B cell (primary cell): ENCODE measurements around the gene KSR1. TPM values are rescaled to one million over a fixed set of nuclear protein-coding genes. Genes with fewer than 3 reads are reported as not detected.

Source experiments
- ATAC-seq: fragments of 200-7000 bp; cut with Tn5 transposase; one replicate; pipeline ENCODE4 v1.10.0; 2021; ENCODE audit warnings: low read depth, mild to moderate bottlenecking, moderate number of reproducible peaks, moderate library complexity
- CTCF ChIA-PET: fragments of 350-600 bp; sonication (Branson Sonifier 250); formaldehyde crosslinking; loops from one replicate; lab custom pipeline; 2021; ENCODE audit warnings: antibody characterized with exemption, inconsistent platforms; lab: Charles Lee
- POLR2A ChIA-PET: fragments of 350-600 bp; sonication (Branson Sonifier 250); formaldehyde crosslinking; loops from one replicate; lab custom pipeline; 2021; ENCODE audit warnings: antibody characterized with exemption; lab: Charles Lee
- DNase-seq: peaks from one replicate; pipeline ENCODE4 v3.0.0; 2013
- H2AFZ ChIP-seq: 2 replicates; pipeline ENCODE4 v1.6.1; 2012; ENCODE audit warnings: mild to moderate bottlenecking, low read depth, low read length; ENCODE audit not compliant: insufficient read depth, poor library complexity, severe bottlenecking
- H3K27ac ChIP-seq, 2 donors: 1 replicate in 1 of 2; 2 replicates in 1 of 2; pipeline ENCODE4 v1.5.1; 2012 to 2013; ENCODE audit warnings: low read length in 2 of 2, mild to moderate bottlenecking in 2 of 2, moderate library complexity in 1 of 2
- H3K27me3 ChIP-seq, 4 experiments: fragments of 200-600 bp in 1 of 4; sonication (generic) in 1 of 4; replicated peaks in 1 of 4; 1 replicate in 2 of 4; 2 replicates in 2 of 4; pipeline versions ENCODE4 v1.6.1 to v1.7.0; 2013 to 2016; ENCODE audit warnings: low read length in 3 of 4, mild to moderate bottlenecking in 2 of 4, mixed read lengths in 1 of 4, moderate library complexity in 1 of 4; ENCODE audit not compliant: insufficient read depth in 4 of 4, control insufficient read depth in 3 of 4; ENCODE audit errors: control extremely low read depth in 1 of 4
- H3K36me3 ChIP-seq, 2 experiments: replicated peaks in 1 of 2; 1 replicate in 1 of 2; 2 replicates in 1 of 2; pipeline versions ENCODE4 v1.6.1 to v1.7.1; 2013; ENCODE audit warnings: low read length in 1 of 2; ENCODE audit not compliant: insufficient read depth in 2 of 2, control insufficient read depth in 1 of 2; ENCODE audit errors: control extremely low read depth in 1 of 2, extremely low read depth in 1 of 2
- H3K4me1 ChIP-seq, 2 donors: fragments of 200-600 bp in 1 of 2; sonication (generic) in 1 of 2; 1 replicate in 1 of 2; 2 replicates in 1 of 2; pipeline versions ENCODE4 v1.5.1 to v1.6.1; 2013 to 2017; ENCODE audit warnings: low read length in 2 of 2; ENCODE audit not compliant: control insufficient read depth in 2 of 2, insufficient read depth in 2 of 2
- H3K4me2 ChIP-seq: replicated peaks from 2 replicates; pipeline ENCODE3; 2012; ENCODE audit warnings: mild to moderate bottlenecking, low read depth, low read length; ENCODE audit not compliant: poor library complexity, severe bottlenecking
- H3K4me3 ChIP-seq, 5 experiments: fragments of 200-600 bp in 1 of 5; sonication (generic) in 1 of 5; 1 replicate in 3 of 5; 2 replicates in 2 of 5; pipeline versions ENCODE4 v1.5.1 to v1.7.0; 2011 to 2016; ENCODE audit warnings: low read length in 4 of 5, mild to moderate bottlenecking in 4 of 5, low read depth in 2 of 5, control low read depth in 1 of 5, moderate library complexity in 1 of 5; ENCODE audit not compliant: insufficient read depth in 1 of 5; ENCODE audit errors: control extremely low read depth in 1 of 5, extremely low read depth in 1 of 5
- H3K79me2 ChIP-seq: fragments of 200-600 bp; sonication (generic); one replicate; pipeline ENCODE4 v1.6.0; 2016; ENCODE audit warnings: low read length; ENCODE audit not compliant: control insufficient read depth, insufficient read depth
- H3K9ac ChIP-seq: fragments of 200-600 bp; sonication (generic); 2 replicates; pipeline ENCODE4 v1.6.1; 2017; ENCODE audit warnings: mild to moderate bottlenecking, low read length, moderate library complexity
- H3K9me3 ChIP-seq, 3 donors: one replicate each; pipeline versions ENCODE4 v1.6.1 to v1.7.1; 2013; ENCODE audit warnings: low read length in 2 of 3; ENCODE audit not compliant: control insufficient read depth in 2 of 3, insufficient read depth in 1 of 3; ENCODE audit errors: control extremely low read depth in 1 of 3
- H4K20me1 ChIP-seq: 2 replicates; pipeline ENCODE4 v1.6.0; 2012; ENCODE audit warnings: mild to moderate bottlenecking, low read length; ENCODE audit not compliant: insufficient read depth, control insufficient read depth, poor library complexity, severe bottlenecking
- H3K27ac Mint-ChIP-seq: one replicate; pipeline ENCODE4 v1.8.0; 2021; ENCODE audit warnings: mixed read lengths
- H3K27me3 Mint-ChIP-seq: one replicate; pipeline ENCODE4 v1.8.0; 2021; ENCODE audit warnings: mixed read lengths
- H3K4me1 Mint-ChIP-seq: one replicate; pipeline ENCODE4 v1.8.0; 2021; ENCODE audit warnings: mixed read lengths
- H3K4me3 Mint-ChIP-seq: one replicate; pipeline ENCODE4 v1.8.0; 2021; ENCODE audit warnings: mixed read lengths
- H3K9me3 Mint-ChIP-seq: one replicate; pipeline ENCODE4 v1.8.0; 2022; ENCODE audit warnings: mixed read lengths; ENCODE audit not compliant: insufficient read depth
- EZH2 ChIP-seq: IDR thresholded peaks from 2 replicates; pipeline ENCODE4 v1.6.1; 2012; ENCODE audit warnings: borderline replicate concordance, low read depth, mild to moderate bottlenecking, moderate library complexity, low read length; ENCODE audit not compliant: insufficient read depth, poor library complexity, severe bottlenecking
- WGBS: methylation state at CpG from one replicate; pipeline ENCODE4 v1.1.5; 2013; ENCODE audit warnings: missing lambda C conversion rate; ENCODE audit not compliant: insufficient coverage; 5-methylcytosine and 5-hydroxymethylcytosine counted together
- intact Hi-C: fragments of 100-400 bp; cut with micrococcal nuclease; formaldehyde crosslinking; loops from one replicate; pipeline ENCODE4 v1.10.0; 2022
- polyA plus RNA-seq: library from polyadenylated mRNA; depleted of rRNA; stranded (reverse); fragments of >200 nt; gene quantifications from 2 replicates; pipeline ENCODE4 v1.2.3, GENCODE V29; 2012
- total RNA-seq, 2 donors: library from RNA; stranded (reverse); fragments of 120-200 nt in 1 of 2; gene quantifications; 1 replicate in 1 of 2; 2 replicates in 1 of 2; pipeline versions ENCODE4 v1.2.3 to v1.2.4, GENCODE V29; 2013 to 2022
- TF ChIP-seq, protein P1 (sequence below): fragments of 200-600 bp; IDR thresholded peaks from one replicate; pipeline ENCODE4 v1.8.0; 2022; ENCODE audit warnings: antibody characterized with exemption, mild to moderate bottlenecking

KSR1 gene
- total and polyA plus RNA-seq, 2 donors (not counting 1 experiment from before 2014, with no cell fraction given) = 27.5 to 85.6 TPM

DNA sequence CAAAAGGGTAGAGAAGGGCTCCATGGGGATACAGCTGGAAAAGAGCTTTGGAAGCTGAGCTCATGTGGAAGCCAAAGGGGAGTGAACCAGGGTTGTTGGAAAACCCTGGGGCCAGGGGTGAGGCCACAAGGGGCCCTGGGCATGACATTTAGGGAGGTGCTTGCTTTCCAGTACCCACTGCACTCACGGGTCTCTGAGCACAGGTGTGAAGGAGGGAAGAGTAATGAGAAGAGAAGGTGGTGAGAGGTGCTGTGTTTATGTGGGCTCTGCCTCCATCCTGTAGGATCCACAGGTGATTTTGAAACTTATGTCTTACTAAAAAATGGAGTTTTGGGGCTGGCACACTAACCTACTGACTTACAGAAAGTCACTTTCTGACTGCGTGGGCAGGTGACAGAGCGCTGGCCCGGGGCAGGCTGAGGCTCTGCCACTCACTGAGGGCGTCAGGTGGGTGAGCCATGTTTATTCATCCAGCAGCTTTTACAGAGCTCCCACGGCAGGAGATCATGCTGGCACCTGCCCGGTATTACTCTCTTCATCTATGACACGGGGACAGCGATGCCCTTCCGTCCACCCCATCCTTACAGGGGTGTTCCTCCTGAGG, 18.9 kb downstream of the KSR1 start:
- CTCF ChIA-PET = interaction anchor here (1.9 to 2.7 kb wide), 2 partner anchors 15 to 18 kb away, joined by 5 to 11 read pairs; partner anchors contain the start of gene KSR1
- H3K4me1 Mint-ChIP-seq = peaks cover 74% of the 10 kb centered on the region
- Histone ChIP-seq H3K4me2 (peak overlapping the region; percentile 10), H3K79me2 (peaks cover 60% of the 10 kb centered on the region), H3K4me3 (no peak overlapping the region), H3K4me1 (peaks cover 35 to 63% of the 10 kb centered on the region in 2 donors), H3K27me3 (no peaks in the 10 kb centered on the region), H3K9ac (no peak overlapping the region), H2AFZ (no peak overlapping the region), H3K9me3 (no peaks in the 10 kb centered on the region), H4K20me1 (no peaks in the 10 kb centered on the region), H3K27ac (peak overlapping the region; percentile 9 to 28), H3K36me3 (no peaks in the 10 kb centered on the region)
- H3K9me3 Mint-ChIP-seq = no peaks in the 10 kb centered on the region
- POLR2A ChIA-PET = interaction anchor here (1.5 kb wide), 1 partner anchor 31 kb away, joined by 5 read pairs; no protein-coding TSS in a partner anchor
- no peaks in the 10 kb centered on the region for H3K27me3 Mint-ChIP-seq
- no peak for DNase-seq
- H3K27ac Mint-ChIP-seq = peak overlapping the region; percentile 54
- H3K4me3 Mint-ChIP-seq = peak overlapping the region; percentile 14
- intact Hi-C loops = no loop called here
- TF ChIP-seq, protein P1, sequence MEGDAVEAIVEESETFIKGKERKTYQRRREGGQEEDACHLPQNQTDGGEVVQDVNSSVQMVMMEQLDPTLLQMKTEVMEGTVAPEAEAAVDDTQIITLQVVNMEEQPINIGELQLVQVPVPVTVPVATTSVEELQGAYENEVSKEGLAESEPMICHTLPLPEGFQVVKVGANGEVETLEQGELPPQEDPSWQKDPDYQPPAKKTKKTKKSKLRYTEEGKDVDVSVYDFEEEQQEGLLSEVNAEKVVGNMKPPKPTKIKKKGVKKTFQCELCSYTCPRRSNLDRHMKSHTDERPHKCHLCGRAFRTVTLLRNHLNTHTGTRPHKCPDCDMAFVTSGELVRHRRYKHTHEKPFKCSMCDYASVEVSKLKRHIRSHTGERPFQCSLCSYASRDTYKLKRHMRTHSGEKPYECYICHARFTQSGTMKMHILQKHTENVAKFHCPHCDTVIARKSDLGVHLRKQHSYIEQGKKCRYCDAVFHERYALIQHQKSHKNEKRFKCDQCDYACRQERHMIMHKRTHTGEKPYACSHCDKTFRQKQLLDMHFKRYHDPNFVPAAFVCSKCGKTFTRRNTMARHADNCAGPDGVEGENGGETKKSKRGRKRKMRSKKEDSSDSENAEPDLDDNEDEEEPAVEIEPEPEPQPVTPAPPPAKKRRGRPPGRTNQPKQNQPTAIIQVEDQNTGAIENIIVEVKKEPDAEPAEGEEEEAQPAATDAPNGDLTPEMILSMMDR = no peak
- no peak for TF ChIP-seq EZH2
- no peak for ATAC-seq
- WGBS = 48% methylated on average over 6 of the region's 10 CpGs
